ENCODE measurements around the gene TAP1. TPM values are rescaled to one million over a fixed set of nuclear protein-coding genes. Genes with fewer than 3 reads are reported as not detected.

The TAP1 gene
- total and polyA plus RNA-seq, 2 donors (not counting 3 experiments of a cell fraction or from before 2014, with no cell fraction given): 15.6 to 25.9 TPM

DNA sequence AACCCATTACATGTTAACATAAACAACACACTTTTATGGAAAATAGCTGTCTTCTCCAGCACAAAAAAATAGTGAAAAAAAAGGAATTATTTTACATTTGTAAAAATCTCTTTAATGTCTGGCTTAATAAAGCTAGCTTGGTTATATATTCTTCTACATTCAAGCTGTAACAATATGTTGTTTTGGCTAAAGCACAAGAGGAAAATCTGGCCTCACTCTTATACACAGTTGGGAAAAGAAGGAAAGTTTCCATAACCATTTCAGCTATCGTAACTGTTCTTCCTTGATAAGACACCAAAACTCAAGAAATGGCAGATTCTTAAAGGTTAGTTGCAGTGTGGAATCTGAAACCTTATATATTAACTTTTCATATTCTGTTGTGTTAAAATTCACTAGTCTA, 44.3 kb downstream of the TAP1 start:
- FAIRE-seq: no peak
- Histone ChIP-seq H4K20me1 (replicated peaks; ENCODE audit: control insufficient read depth, extremely low read depth, insufficient read depth, low read length) (no peaks in the 10 kb centered on the region), H3K4me3 (replicated peaks in 1 of 3; ENCODE audit: insufficient read depth in 1 of 3, low read depth in 1 of 3, low read length in 3 of 3) (no peak overlapping the region), H3K4me2 (ENCODE audit: insufficient read depth, low read length) (no peak overlapping the region), H2AFZ (ENCODE audit: low read depth, low read length) (no peak overlapping the region), H3K9me1 (replicated peaks; ENCODE audit: control insufficient read depth, extremely low read depth, insufficient read depth, low read length) (no peaks in the 10 kb centered on the region), H3K9ac (replicated peaks; ENCODE audit: extremely low read depth, insufficient read depth, low read length) (no peak overlapping the region), H3K27me3 (ENCODE audit: control insufficient read depth in 2 of 2, insufficient read depth in 2 of 2, low read length in 2 of 2) (peaks cover 13 to 20% of the 10 kb centered on the region in 2 experiments), H3K36me3 (ENCODE audit: control insufficient read depth in 2 of 2, extremely low read depth in 1 of 2, insufficient read depth in 2 of 2, low read length in 2 of 2) (no peaks in the 10 kb centered on the region), H3K4me1 (ENCODE audit: control insufficient read depth, extremely low read depth, insufficient read depth, low read length) (no peaks in the 10 kb centered on the region), H3K79me2 (ENCODE audit: control insufficient read depth, insufficient read depth, low read length) (no peaks in the 10 kb centered on the region), H3K9me3 (replicated peaks; ENCODE audit: control insufficient read depth, insufficient read depth, low read length) (no peaks in the 10 kb centered on the region), H3K27ac (ENCODE audit: insufficient read depth, low read depth, low read length) (no peak overlapping the region)
- dilution Hi-C loops (cut with MboI; ENCODE audit: extremely low pct_ligation_motif_present, low sequenced_read_pairs): no loop called here
- ChIA-PET POLR2A (no interaction called here), CTCF (interaction anchor here (0.9 to 2.4 kb wide), 5 partner anchors 10 to 175 kb away, joined by 3 to 11 read pairs (median 5); partner anchors contain the start of gene TAP2)
- no peak for DNase-seq (ENCODE audit: low read depth, low spot score)
- no TSS peak for BruUV-seq (replicated peaks)
- intact Hi-C loops (cut with micrococcal nuclease): no loop called here
- TF ChIP-seq POLR2A (IDR thresholded peaks at IDR 0.05; ENCODE audit: low read depth, low read length) (no peak), FOS (IDR thresholded peaks at IDR 0.05; ENCODE audit: borderline replicate concordance, insufficient read depth, low read length) (no peak), EZH2 (IDR thresholded peaks at IDR 0.05; ENCODE audit: borderline replicate concordance, low read depth, low read length, severe bottlenecking) (no peak), GATA2 (IDR thresholded peaks at IDR 0.05; ENCODE audit: insufficient read depth, insufficient read length, low read depth, low read length) (no peak), POLR2AphosphoS5 (IDR thresholded peaks at IDR 0.05; ENCODE audit: insufficient read depth, low read depth, low read length) (no peak)
- TF ChIP-seq, protein P1, sequence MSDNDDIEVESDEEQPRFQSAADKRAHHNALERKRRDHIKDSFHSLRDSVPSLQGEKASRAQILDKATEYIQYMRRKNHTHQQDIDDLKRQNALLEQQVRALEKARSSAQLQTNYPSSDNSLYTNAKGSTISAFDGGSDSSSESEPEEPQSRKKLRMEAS (IDR thresholded peaks at IDR 0.05; ENCODE audit: insufficient read depth, insufficient read length): no peak

DNA sequence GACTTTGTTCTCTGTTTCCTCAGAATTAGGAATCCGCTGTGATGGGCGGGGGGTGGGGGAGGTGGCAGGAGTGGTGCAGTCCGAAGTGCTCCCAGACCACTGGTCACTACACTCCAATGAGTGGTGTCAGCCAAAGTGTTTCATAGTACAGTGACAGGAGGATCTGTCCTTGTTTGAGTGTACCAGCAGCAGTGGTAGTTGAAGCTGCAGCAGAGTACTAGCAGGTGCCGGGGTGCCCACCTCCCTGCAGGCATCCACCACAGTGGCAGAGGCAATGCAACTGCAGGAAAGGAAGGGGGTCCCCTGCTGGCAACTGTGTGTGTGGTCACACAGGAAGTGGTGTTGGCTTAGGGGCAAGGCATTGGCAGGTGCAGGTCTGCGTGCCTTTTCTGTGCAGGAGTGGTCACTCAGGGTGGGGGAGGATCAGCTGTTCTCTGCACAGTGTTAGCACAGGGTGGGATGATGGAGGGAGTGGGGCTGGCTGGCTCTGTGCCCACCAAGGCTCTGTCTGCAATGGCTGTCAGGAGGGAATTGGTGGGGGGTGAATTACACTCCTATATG, 46.4 kb downstream of the TAP1 start:
- CTCF ChIA-PET: interaction anchor here (2.4 kb wide), 1 partner anchor 61 kb away, joined by 11 read pairs; no protein-coding TSS in a partner anchor
- H3K27ac ChIP-seq (ENCODE audit: insufficient read depth, low read depth, low read length): no peak overlapping the region
- no peaks in the 10 kb centered on the region for H3K4me1 ChIP-seq (ENCODE audit: control insufficient read depth, extremely low read depth, insufficient read depth, low read length)
- no peaks in the 10 kb centered on the region for H3K36me3 ChIP-seq (ENCODE audit: control insufficient read depth in 2 of 2, extremely low read depth in 1 of 2, insufficient read depth in 2 of 2, low read length in 2 of 2)
- no peaks in the 10 kb centered on the region for H3K9me1 ChIP-seq (replicated peaks; ENCODE audit: control insufficient read depth, extremely low read depth, insufficient read depth, low read length)
- dilution Hi-C loops (cut with MboI; ENCODE audit: extremely low pct_ligation_motif_present, low sequenced_read_pairs) (no loop called here), intact Hi-C loops (cut with micrococcal nuclease) (no loop called here)
- no peaks in the 10 kb centered on the region for H3K79me2 ChIP-seq (ENCODE audit: control insufficient read depth, insufficient read depth, low read length)
- H2AFZ ChIP-seq (ENCODE audit: low read depth, low read length): no peak overlapping the region
- H3K27me3 ChIP-seq (ENCODE audit: control insufficient read depth in 2 of 2, insufficient read depth in 2 of 2, low read length in 2 of 2): peaks cover 13 to 35% of the 10 kb centered on the region in 2 experiments
- no peak overlapping the region for H3K4me3 ChIP-seq (replicated peaks in 1 of 3; ENCODE audit: insufficient read depth in 1 of 3, low read depth in 1 of 3, low read length in 3 of 3)
- no peak overlapping the region for H3K4me2 ChIP-seq (ENCODE audit: insufficient read depth, low read length)
- no peaks in the 10 kb centered on the region for H3K9me3 ChIP-seq (replicated peaks; ENCODE audit: control insufficient read depth, insufficient read depth, low read length)
- no peak for TF ChIP-seq POLR2A (IDR thresholded peaks at IDR 0.05; ENCODE audit: low read depth, low read length)
- no peak for TF ChIP-seq GATA2 (IDR thresholded peaks at IDR 0.05; ENCODE audit: insufficient read depth, insufficient read length, low read depth, low read length)
- TF ChIP-seq JUN (IDR thresholded peaks at IDR 0.05; ENCODE audit: borderline replicate concordance, insufficient read depth, insufficient read length, low read depth): no peak
- TF ChIP-seq EZH2 (IDR thresholded peaks at IDR 0.05; ENCODE audit: borderline replicate concordance, low read depth, low read length, severe bottlenecking): no peak
- TF ChIP-seq POLR2AphosphoS5 (IDR thresholded peaks at IDR 0.05; ENCODE audit: insufficient read depth, low read depth, low read length): no peak
- no peak for TF ChIP-seq CTCF (IDR thresholded peaks at IDR 0.05; ENCODE audit: extremely low read depth in 1 of 2, insufficient read depth in 1 of 2, low read depth in 1 of 2, low read length in 2 of 2)
- no peak for TF ChIP-seq MYC (IDR thresholded peaks at IDR 0.05; ENCODE audit: low read depth, low read length)
- TF ChIP-seq FOS (IDR thresholded peaks at IDR 0.05; ENCODE audit: borderline replicate concordance, insufficient read depth, low read length): no peak
- TF ChIP-seq, protein P1 (IDR thresholded peaks at IDR 0.05; ENCODE audit: insufficient read depth, insufficient read length): no peak
- H3K9ac ChIP-seq (replicated peaks; ENCODE audit: extremely low read depth, insufficient read depth, low read length): no peak overlapping the region
- POLR2A ChIA-PET: no interaction called here
- FAIRE-seq: no peak
- H4K20me1 ChIP-seq (replicated peaks; ENCODE audit: control insufficient read depth, extremely low read depth, insufficient read depth, low read length): no peaks in the 10 kb centered on the region
- no peak for DNase-seq (ENCODE audit: low read depth, low spot score)
- no TSS peak for BruUV-seq (replicated peaks)
